Mesothelial cell of epicardium (in vitro differentiated cells): ENCODE results near the gene TM7SF2. TPM values are rescaled to one million over a fixed set of nuclear protein-coding genes. Genes with fewer than 3 reads are reported as not detected.

Experiments used
- DNase-seq, 2 experiments: peaks; one replicate each; pipeline ENCODE4 v3.0.0; 2021; ENCODE audit warnings: low spot score in 2 of 2; ENCODE audit not compliant: unreplicated experiment in 2 of 2
- H3K27ac Mint-ChIP-seq: 2 replicates; pipeline ENCODE4 v1.8.0; 2021; ENCODE audit warnings: mixed read lengths
- H3K27me3 Mint-ChIP-seq: 2 replicates; pipeline ENCODE4 v1.8.0; 2021; ENCODE audit warnings: low read depth, mixed read lengths
- H3K36me3 Mint-ChIP-seq: 2 replicates; pipeline ENCODE4 v1.8.0; 2021; ENCODE audit warnings: mixed read lengths
- H3K4me1 Mint-ChIP-seq: 2 replicates; pipeline ENCODE4 v1.8.0; 2021; ENCODE audit warnings: mixed read lengths
- H3K4me3 Mint-ChIP-seq: 2 replicates; pipeline ENCODE4 v1.8.0; 2021; ENCODE audit warnings: mild to moderate bottlenecking, moderate library complexity, mixed read lengths
- H3K9me3 Mint-ChIP-seq: 2 replicates; pipeline ENCODE4 v1.8.0; 2021; ENCODE audit warnings: mixed read lengths
- total RNA-seq: library from RNA; stranded (reverse); gene quantifications from 3 replicates; pipeline ENCODE4 v1.2.1, GENCODE V29; 2021
- TF ChIP-seq, protein P1 (sequence below): fragments of 200-600 bp; sonication (generic); IDR thresholded peaks from one replicate; pipeline ENCODE4 v1.5.0; 2021; ENCODE audit warnings: antibody characterized with exemption; ENCODE audit not compliant: unreplicated experiment

Gene TM7SF2
- total RNA-seq, 1 donor from 2014 or later, result 74.2 TPM

DNA sequence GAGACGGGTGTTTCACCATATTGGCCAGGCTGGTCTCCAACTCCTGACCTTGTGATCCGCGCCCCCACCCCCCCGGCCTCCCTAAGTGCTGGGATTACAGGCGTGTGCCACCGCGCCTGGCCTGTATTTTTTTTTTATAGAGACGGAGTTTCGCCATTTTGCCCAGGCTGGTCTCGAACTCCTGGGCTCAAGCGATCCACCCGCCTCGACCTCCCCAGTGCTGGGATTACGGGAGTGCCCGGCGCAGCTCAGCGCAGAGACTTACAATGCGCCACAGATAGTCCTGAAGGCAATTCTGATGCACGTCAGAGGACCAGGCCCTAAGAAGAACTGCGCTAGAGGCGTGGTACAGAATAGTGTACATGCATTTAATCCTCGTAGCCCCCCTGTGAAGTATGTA lies 16.2 kb upstream of the TM7SF2 start:
- TF ChIP-seq, protein P1, sequence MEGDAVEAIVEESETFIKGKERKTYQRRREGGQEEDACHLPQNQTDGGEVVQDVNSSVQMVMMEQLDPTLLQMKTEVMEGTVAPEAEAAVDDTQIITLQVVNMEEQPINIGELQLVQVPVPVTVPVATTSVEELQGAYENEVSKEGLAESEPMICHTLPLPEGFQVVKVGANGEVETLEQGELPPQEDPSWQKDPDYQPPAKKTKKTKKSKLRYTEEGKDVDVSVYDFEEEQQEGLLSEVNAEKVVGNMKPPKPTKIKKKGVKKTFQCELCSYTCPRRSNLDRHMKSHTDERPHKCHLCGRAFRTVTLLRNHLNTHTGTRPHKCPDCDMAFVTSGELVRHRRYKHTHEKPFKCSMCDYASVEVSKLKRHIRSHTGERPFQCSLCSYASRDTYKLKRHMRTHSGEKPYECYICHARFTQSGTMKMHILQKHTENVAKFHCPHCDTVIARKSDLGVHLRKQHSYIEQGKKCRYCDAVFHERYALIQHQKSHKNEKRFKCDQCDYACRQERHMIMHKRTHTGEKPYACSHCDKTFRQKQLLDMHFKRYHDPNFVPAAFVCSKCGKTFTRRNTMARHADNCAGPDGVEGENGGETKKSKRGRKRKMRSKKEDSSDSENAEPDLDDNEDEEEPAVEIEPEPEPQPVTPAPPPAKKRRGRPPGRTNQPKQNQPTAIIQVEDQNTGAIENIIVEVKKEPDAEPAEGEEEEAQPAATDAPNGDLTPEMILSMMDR, result no peak
- Mint-ChIP-seq H3K9me3 (no peaks in the 10 kb centered on the region), H3K4me1 (peaks cover 8% of the 10 kb centered on the region), H3K27me3 (no peaks in the 10 kb centered on the region), H3K36me3 (no peaks in the 10 kb centered on the region), H3K4me3 (peak overlapping the region; percentile 89), H3K27ac (peak overlapping the region; percentile 98)
- DNase-seq, result no peak

DNA sequence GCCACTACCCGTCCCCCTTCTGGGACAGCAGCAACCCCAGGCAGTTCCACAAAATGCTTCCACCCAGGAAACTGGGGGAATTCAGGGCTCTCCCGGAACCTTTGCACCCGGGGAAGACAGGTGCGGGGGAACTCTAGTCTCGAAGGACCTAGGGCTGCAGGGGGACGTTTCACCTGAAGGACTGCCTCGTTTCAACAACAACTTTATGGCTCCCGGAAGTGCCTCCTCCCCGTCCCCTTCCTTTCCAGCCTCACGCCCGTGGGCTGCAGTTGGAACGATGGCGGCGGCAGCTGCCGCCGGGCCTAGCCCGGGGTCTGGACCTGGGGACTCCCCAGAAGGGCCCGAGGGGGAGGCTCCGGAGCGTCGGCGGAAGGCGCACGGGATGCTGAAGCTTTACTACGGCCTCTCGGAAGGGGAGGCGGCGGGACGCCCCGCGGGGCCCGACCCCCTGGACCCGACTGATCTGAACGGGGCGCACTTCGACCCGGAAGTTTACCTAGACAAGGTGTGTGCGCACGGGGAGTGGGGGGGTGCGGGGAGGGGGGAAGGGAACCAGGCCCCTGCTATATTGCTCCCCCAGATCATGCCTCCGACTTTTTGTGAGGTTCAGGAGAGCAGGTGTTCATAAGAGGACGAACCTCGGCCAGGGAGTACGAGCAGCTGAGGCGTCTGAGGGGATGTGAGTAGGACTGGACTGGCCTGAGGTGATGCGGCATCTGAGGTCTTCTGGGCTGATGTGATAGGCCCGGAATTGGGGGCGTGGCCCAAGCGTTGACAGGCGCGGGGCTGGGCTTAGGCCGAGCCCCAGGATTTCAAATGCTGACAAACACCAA lies 15.5 kb upstream of the TM7SF2 start, which contains the start of gene VPS51:
Gene VPS51 (plus strand): TSS at position 241 of the 833 bp plus-strand sequence. CDS start 37 bp downstream, at position 278.
- Mint-ChIP-seq H3K36me3 (no peaks in the 10 kb centered on the region), H3K9me3 (no peaks in the 10 kb centered on the region), H3K4me1 (peaks cover 8% of the 10 kb centered on the region), H3K4me3 (peak within 1 kb of the TSS; percentile 89), H3K27me3 (no peaks in the 10 kb centered on the region), H3K27ac (peak within 1 kb of the TSS; percentile 98)
- peak; percentile 69 to 86 for DNase-seq
- TF ChIP-seq, protein P1, result no peak

GRCh38 chr11:65096926-65097325 lies 14.7 kb upstream of the TM7SF2 start:
- peaks cover 8% of the 10 kb centered on the region for H3K4me1 Mint-ChIP-seq
- TF ChIP-seq, protein P1, result no peak
- no peaks in the 10 kb centered on the region for H3K27me3 Mint-ChIP-seq
- H3K27ac Mint-ChIP-seq, result peak overlapping the region; percentile 34
- DNase-seq, result no peak
- H3K36me3 Mint-ChIP-seq, result no peaks in the 10 kb centered on the region
- H3K4me3 Mint-ChIP-seq, result peak overlapping the region; percentile 89
- H3K9me3 Mint-ChIP-seq, result no peaks in the 10 kb centered on the region

DNA sequence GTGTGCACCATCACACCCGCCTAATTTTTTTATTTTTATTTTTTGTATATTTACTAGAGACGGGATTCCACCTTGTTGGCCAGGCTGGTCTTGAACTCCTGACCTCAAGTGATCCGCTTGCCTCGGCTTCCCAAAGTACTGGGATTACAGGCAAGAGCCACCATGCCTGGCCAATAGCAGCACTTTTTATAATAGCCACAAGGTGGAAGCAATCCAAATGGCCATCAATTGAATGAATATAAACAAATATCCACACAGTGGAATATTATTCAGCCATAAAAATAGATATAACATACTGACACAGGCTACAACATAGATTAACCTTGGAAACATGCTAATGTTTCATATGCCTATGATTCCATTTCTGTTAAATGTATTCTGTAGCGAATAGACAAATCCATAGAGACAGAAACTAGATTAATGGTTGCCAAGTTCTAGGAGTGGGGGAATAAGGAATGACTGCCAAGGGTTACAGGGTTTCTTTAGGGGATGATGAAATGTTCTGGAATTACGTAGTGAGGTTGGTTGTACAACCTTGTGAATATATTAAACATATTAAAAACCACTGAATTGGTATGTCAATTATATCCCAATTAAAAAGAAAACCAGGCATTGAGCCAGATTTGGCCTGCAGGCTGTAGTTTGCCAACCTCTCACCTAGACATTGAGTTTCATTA lies 10.9 kb upstream of the TM7SF2 start:
- Mint-ChIP-seq H3K4me1 (peaks cover 9% of the 10 kb centered on the region), H3K36me3 (no peaks in the 10 kb centered on the region), H3K27me3 (no peaks in the 10 kb centered on the region), H3K4me3 (no peak overlapping the region), H3K9me3 (no peaks in the 10 kb centered on the region), H3K27ac (no peak overlapping the region)
- TF ChIP-seq, protein P1, result peak; percentile 44
- no peak for DNase-seq

DNA sequence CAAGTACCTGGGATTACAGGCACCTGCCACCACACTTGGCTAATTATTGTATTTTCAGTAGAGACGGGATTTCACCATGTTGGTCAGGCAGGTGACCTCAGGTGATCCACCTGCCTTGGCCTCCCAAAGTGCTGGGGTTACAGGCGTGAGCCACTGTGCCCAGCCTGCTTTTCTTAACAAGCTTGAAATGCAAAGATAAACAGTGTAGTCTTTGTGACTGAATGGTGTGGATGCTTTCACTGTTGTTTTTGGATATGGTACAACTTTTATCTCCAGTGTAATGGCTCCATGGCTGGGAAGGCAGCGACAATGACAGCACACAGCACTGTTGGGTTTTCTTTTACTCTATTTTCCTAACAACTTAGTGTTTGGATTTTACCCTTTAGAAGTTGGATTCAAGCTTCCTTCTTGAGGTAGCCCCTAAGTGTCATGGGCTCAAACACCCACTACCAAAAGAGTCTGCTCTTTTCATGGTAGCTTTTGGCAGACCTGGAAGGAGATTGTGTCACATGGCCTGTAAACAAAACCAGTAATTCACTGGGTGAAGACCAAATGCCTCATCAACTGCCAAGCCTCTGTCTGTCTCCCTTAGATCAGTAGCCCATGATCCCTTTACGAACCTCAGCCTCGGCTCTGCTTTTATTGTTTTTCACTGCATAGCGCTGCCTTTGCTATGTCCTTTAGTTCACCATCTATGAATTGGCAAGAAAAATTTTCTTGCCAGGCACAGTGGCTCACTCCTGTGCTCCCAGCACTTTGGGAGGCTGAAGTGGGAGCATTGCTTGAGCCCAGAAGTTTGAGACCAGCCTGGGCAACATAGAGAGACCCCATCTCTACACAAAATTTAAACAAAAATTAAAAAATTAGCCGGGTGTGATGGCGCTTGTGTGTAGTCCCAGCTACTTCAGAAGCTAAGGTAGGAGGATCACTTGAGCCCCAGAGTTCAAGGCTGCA lies 9.3 kb upstream of the TM7SF2 start:
- Mint-ChIP-seq H3K27me3 (no peaks in the 10 kb centered on the region), H3K9me3 (no peaks in the 10 kb centered on the region), H3K36me3 (no peaks in the 10 kb centered on the region), H3K27ac (no peak overlapping the region), H3K4me1 (peaks cover 3% of the 10 kb centered on the region), H3K4me3 (no peak overlapping the region)
- DNase-seq, result no peak
- TF ChIP-seq, protein P1, result no peak
